ENCODE results near the gene RHOXF2. TPM values are rescaled to one million over a fixed set of nuclear protein-coding genes. Genes with fewer than 3 reads are reported as not detected.
"Not testable (repeated sequence)": the region's sequence is repeated elsewhere in the genome, so short reads cannot be mapped to it uniquely, and the experiment has no call there.

RHOXF2 gene, protein sequence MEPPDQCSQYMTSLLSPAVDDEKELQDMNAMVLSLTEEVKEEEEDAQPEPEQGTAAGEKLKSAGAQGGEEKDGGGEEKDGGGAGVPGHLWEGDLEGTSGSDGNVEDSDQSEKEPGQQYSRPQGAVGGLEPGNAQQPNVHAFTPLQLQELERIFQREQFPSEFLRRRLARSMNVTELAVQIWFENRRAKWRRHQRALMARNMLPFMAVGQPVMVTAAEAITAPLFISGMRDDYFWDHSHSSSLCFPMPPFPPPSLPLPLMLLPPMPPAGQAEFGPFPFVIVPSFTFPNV
- polyA plus RNA-seq (ENCODE audit: insufficient read length in 12 of 12): under 1 TPM in 2 of 12 donors, not detected in 10; 0.05 to 0.07 TPM
- long read RNA-seq, donor 1: 0 reads
- long read RNA-seq, donor 2: 0 reads
- long read RNA-seq, donor 3: 0 reads
- long read RNA-seq, donor 4: 0 reads
- long read RNA-seq, donor 5: 0 reads
- long read RNA-seq, donor 6: 0 reads
- long read RNA-seq, donor 7: 0 reads
- long read RNA-seq, donor 8: 0 reads
- long read RNA-seq, donor 9: 0 reads
- long read RNA-seq, donor 10: 0 reads
- long read RNA-seq, donor 11: 0 reads

DNA sequence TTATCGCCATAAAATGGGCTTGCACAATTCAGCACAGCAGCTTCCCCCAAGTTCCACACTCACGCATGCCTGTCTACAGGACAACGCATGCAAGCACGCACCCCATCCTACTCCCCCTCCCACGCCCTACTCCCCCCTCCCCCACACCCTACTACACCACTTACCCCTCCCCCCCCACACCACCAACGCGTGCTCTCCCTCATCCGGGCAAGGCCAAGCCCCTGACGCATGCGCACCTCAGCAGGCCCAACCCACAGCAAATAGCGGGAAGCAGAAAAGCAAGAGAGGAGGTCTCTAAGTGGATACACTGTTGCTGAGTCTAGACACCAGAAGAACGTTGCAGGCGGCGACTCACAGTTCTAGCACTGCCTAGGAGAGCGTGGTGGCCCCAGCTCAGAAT lies at the start of gene RHOXF2:
RHOXF2 (plus strand) TSS at position 301 of the 400 bp plus-strand sequence. CDS start 138 bp downstream, outside the sequence.
- not testable (repeated sequence) for DNase-seq

DNA sequence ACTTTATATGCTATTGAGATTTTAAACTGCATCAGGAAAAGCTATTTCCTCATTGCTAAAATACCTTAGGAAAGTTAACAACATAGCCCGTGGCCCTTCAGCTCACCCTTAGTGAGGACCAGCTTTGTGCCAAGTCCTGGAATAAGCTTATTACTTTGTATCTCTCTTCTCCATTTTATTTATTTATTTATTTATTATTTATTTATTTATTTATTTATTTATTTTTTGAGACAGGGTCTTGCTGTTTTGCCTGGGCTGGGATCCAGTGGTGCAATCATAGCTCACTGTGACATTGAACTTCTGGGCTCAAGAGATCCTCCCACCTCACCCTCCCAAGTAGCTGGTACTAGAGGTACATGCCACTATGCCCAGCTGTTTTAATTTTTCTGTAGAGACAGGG lies 49.0 kb upstream of the RHOXF2 start:
- no peak for DNase-seq

DNA sequence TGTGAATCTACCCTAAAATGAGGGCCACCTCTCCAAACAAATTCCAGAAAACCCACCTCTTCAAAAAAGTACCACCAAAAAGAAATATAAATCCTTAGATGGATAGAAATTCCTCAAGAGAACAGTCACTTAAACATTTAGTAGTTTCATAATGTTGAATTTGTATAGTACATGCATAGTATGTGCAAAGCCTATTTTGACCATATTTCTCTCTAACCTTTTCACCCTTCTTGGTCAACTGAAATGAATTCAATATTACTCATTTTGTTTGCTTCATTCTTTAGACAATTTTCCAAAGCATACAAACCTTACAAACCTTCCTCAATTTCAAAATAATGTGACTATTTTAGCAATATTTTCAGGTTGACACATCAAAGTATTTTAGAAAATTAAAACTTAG lies 46.8 kb upstream of the RHOXF2 start:
- DNase-seq: no peak

GRCh38 chrX:120115438-120115963 lies 42.9 kb upstream of the RHOXF2 start, which contains the start of gene RHOXF1:
TSS of gene RHOXF1 (minus strand) at chrX:120115913. CDS start at chrX:120115862, 51 bp downstream.
- DNase-seq: no peak

GRCh38 chrX:120120223-120120622 lies 38.2 kb upstream of the RHOXF2 start:
- no peak for DNase-seq

DNA sequence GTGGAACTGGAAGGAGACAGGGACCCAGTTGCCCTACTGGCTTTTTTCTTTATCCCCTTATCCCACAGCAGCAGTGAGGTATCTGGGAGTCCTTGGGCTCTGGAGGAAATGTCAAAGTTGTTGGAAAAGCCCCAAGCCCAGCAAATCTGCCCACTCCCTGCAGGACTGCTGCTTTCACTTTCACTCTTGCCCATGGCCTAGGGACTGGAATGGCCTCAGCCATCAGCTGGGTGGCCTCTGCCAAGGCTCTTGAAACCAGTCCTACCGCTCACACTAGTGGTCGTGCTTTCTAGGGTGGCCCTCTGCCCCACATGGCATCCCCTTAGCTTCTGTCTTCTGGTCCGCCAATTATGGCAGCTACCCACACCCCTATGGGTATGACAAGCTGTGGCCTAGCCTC lies 33.0 kb upstream of the RHOXF2 start:
- DNase-seq: no peak

GRCh38 chrX:120128306-120128846 lies 30.0 kb upstream of the RHOXF2 start:
- DNase-seq: not testable (repeated sequence)

DNA sequence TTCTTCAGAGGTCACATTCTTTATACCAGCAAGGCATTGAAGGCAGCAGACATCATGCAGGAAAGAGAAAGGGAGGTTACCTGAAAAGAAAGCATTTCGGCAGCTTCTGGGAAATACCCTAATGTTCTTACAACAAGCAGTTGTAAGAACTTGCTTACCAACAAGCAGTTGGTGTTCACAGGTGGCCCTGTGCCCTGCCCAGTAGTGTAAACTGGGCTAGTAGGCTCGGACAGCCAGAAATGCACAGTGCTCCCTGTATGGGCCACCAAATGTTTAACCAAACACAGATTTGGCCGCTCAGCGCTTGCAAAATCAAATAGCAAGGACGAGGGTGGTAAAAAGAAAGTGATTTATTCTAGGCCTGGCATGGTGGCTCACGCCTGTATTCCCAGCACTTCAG lies 22.3 kb upstream of the RHOXF2 start:
- no peak for DNase-seq

DNA sequence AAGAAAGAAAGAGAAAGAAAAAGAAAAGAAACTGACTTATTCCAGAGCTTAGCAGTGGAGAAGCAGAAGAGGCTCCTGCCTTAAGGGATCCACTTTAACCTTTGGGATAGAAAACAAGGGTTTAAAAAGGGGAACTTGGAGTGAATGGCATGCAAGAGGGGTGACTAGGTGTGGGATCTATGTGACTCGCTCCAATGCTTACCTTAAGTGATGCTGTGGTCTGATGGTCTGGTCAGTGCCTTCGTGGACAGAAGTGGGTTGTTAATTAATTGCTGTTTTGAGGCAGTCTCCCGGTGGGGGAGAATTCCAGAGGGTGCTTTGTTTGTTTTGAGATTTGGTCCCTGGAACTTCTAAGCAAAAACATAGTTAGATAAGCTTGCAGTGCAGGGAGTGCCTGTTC lies 21.6 kb upstream of the RHOXF2 start:
- DNase-seq: no peak

GRCh38 chrX:120137439-120137838 lies 21.0 kb upstream of the RHOXF2 start:
- DNase-seq: no peak

GRCh38 chrX:120140293-120140981 lies 18.0 kb upstream of the RHOXF2 start:
- no peak for DNase-seq

GRCh38 chrX:120144178-120144844 lies 14.1 kb upstream of the RHOXF2 start:
- peak; percentile 13 for DNase-seq

DNA sequence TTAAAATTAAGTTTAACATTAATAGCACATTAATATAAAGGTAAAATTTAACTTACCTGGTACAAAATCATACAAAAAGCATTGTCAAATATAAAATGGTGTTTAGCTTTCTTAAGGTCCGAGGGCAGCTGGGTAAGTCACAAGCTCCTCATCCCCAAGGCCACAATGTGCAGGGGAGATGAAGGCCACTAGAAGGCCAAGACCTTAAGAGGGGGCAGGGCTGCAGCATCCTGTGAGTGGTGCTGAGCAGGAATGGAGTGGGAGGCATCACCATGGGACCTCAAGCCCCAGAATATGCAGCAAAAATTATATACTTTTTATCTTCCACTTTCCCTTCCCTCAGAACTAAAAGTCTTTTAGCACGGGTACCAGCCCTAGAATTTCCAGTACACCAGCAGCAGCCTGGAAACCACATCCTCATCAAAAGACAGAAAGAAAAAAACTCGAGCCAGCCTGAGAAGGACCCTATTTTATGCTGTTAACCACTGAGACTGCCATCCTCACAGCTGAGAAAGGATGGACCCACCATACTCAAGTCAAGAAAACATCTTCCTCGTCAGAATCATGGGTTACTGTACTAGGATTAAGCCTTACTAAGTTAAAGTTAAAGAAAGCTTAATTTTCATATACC lies 13.0 kb upstream of the RHOXF2 start:
- no peak for DNase-seq

GRCh38 chrX:120146323-120146722 lies 12.1 kb upstream of the RHOXF2 start:
- DNase-seq: not testable (repeated sequence)

GRCh38 chrX:120147537-120147936 lies 10.9 kb upstream of the RHOXF2 start:
- no peak for DNase-seq

DNA sequence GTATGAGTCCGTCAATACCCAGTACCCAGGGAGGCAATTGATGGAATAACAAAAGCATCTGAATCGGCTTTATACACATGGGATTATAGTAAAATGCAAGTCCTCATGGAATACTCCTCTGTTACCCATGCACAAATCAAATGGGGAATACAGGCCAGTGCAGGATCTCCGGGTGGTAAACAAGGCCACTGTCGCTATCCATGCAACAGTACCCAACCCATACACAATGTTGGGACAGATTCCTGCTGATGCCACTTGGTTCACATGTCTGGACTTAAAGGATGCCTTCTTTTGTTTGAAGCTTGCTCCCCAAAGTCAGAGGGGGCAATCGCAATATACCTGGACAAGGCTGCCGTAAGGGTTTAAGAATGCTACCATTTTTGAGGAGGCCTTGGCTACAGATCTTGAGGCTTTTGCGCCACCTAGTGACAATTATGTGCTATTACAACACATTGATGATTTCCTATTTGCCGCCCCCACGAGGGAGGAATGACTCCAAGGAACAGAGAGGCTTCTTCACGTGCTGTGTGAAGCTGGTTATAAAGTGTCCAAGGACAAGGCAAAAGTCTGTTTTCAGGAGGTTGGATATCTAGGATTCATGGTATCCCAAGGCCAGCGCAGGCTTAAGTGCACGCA lies 8.2 kb upstream of the RHOXF2 start:
- not testable (repeated sequence) for DNase-seq

GRCh38 chrX:120159086-120159485 lies 673 bp downstream of the RHOXF2 start:
- DNase-seq: not testable (repeated sequence)

GRCh38 chrX:120193254-120193653 lies 34.8 kb downstream of the RHOXF2 start:
- DNase-seq: not testable (repeated sequence)

- not testable (repeated sequence) for DNase-seq
These were observed 35.3 kb downstream of the RHOXF2 start for GRCh38 chrX:120193720-120194119.

DNA sequence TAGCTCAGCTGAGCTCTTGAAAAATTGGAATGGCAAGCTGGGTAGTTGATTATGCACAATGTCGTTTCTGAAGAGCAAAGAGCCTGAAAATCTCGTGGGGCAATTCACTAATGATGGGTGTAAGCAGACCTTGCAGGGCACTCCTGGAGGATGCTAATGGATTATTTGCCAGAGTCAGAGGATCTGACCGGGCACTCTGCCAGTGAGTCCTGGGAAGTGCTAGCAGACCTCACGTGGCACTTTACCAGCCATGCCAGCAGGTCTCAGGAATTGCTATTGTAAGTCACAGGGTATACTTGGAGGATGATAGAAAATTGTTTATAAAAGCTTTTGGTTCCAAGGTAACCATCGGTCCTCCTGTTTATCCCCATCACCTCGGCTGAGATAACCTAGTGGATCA lies 37.4 kb downstream of the RHOXF2 start:
- not testable (repeated sequence) for DNase-seq
